KOPT-K1 (cell line): ENCODE results near the gene FBXO11.
A peak's percentile ranks its signal among the peaks of the same experiment; 100 is the strongest.

ENCODE experiments used
- H3K27ac ChIP-seq: fragments of 200-600 bp; sonication (generic); 2 replicates; pipeline ENCODE4 v1.5.1; 2016; ENCODE audit warnings: antibody characterized with exemption, mild to moderate bottlenecking, low read depth, low read length; ENCODE audit not compliant: poor library complexity, severe bottlenecking
- H3K36me3 ChIP-seq: fragments of 200-600 bp; sonication (generic); 2 replicates; pipeline ENCODE4 v1.5.1; 2017; ENCODE audit warnings: antibody characterized with exemption, mild to moderate bottlenecking, low read length, moderate library complexity; ENCODE audit not compliant: insufficient read depth
- H3K9me3 ChIP-seq: fragments of 200-600 bp; sonication (generic); 2 replicates; pipeline ENCODE4 v1.5.1; 2017; ENCODE audit warnings: antibody characterized with exemption, low read length, mild to moderate bottlenecking; ENCODE audit not compliant: insufficient read depth, poor library complexity, severe bottlenecking

FBXO11 gene

GRCh38 chr2:47799031-47799609 lies 107.2 kb downstream of the FBXO11 start:
- Histone ChIP-seq H3K9me3 (peaks cover 5% of the 10 kb centered on the region), H3K36me3 (peaks cover 100% of the 10 kb centered on the region), H3K27ac (no peak overlapping the region)

GRCh38 chr2:47798631-47799030 lies 107.7 kb downstream of the FBXO11 start:
- H3K9me3 ChIP-seq = peaks cover 5% of the 10 kb centered on the region
- peaks cover 100% of the 10 kb centered on the region for H3K36me3 ChIP-seq
- no peak overlapping the region for H3K27ac ChIP-seq

- peaks cover 99% of the 10 kb centered on the region for H3K36me3 ChIP-seq
- H3K27ac ChIP-seq = no peak overlapping the region
- no peaks in the 10 kb centered on the region for H3K9me3 ChIP-seq
Measured at GRCh38 chr2:47796090-47796697, 110.1 kb downstream of the FBXO11 start.

- Histone ChIP-seq H3K9me3 (no peaks in the 10 kb centered on the region), H3K27ac (no peak overlapping the region), H3K36me3 (peaks cover 60% of the 10 kb centered on the region)
Measured at GRCh38 chr2:47785986-47786385, 120.3 kb downstream of the FBXO11 start.

- peak overlapping the region; percentile 39 for H3K27ac ChIP-seq
- H3K36me3 ChIP-seq = peaks cover 44% of the 10 kb centered on the region
- H3K9me3 ChIP-seq = no peaks in the 10 kb centered on the region
Measured at GRCh38 chr2:47784352-47784851, 121.9 kb downstream of the FBXO11 start.

GRCh38 chr2:47783486-47784351 lies 122.6 kb downstream of the FBXO11 start:
- Histone ChIP-seq H3K36me3 (peaks cover 38% of the 10 kb centered on the region), H3K9me3 (no peaks in the 10 kb centered on the region), H3K27ac (peak overlapping the region; percentile 99)

- Histone ChIP-seq H3K36me3 (peaks cover 37% of the 10 kb centered on the region), H3K9me3 (no peaks in the 10 kb centered on the region), H3K27ac (peak within 1 kb of the TSS; percentile 99)
Measured at GRCh38 chr2:47782671-47783485, 123.4 kb downstream of the FBXO11 start, which contains the start of gene MSH6. Gene MSH6 (plus strand): TSS chr2:47783145. CDS start chr2:47783234, 89 bp downstream.

GRCh38 chr2:47782381-47782670 lies 124.0 kb downstream of the FBXO11 start:
- H3K9me3 ChIP-seq = no peaks in the 10 kb centered on the region
- H3K36me3 ChIP-seq = peaks cover 32% of the 10 kb centered on the region
- H3K27ac ChIP-seq = peak overlapping the region; percentile 99

- Histone ChIP-seq H3K36me3 (peaks cover 2% of the 10 kb centered on the region), H3K9me3 (no peaks in the 10 kb centered on the region), H3K27ac (no peak overlapping the region)
Measured at GRCh38 chr2:47779426-47779790, 126.9 kb downstream of the FBXO11 start.

- H3K27ac ChIP-seq = no peak overlapping the region
- H3K36me3 ChIP-seq = no peaks in the 10 kb centered on the region
- no peaks in the 10 kb centered on the region for H3K9me3 ChIP-seq
Measured at GRCh38 chr2:47778698-47779425, 127.4 kb downstream of the FBXO11 start.

- no peaks in the 10 kb centered on the region for H3K9me3 ChIP-seq
- H3K27ac ChIP-seq = no peak overlapping the region
Measured at GRCh38 chr2:47777277-47777937, 128.9 kb downstream of the FBXO11 start.

GRCh38 chr2:47774567-47774966 lies 131.7 kb downstream of the FBXO11 start:
- Histone ChIP-seq H3K9me3 (no peaks in the 10 kb centered on the region), H3K27ac (no peak overlapping the region), H3K36me3 (no peaks in the 10 kb centered on the region)

More at GRCh38 chr2:47777277-47777937, 128.9 kb downstream of the FBXO11 start:
- no peaks in the 10 kb centered on the region for H3K36me3 ChIP-seq

GRCh38 chr2:47772343-47772742 lies 134.0 kb downstream of the FBXO11 start:
- no peaks in the 10 kb centered on the region for H3K36me3 ChIP-seq
- H3K9me3 ChIP-seq = no peaks in the 10 kb centered on the region
- H3K27ac ChIP-seq = no peak overlapping the region

GRCh38 chr2:47771211-47771610 lies 135.1 kb downstream of the FBXO11 start:
- H3K9me3 ChIP-seq = no peaks in the 10 kb centered on the region
- no peak overlapping the region for H3K27ac ChIP-seq
- H3K36me3 ChIP-seq = no peaks in the 10 kb centered on the region
